Keratinocyte (primary cell): ENCODE results near the gene ALB. TPM values are rescaled to one million over a fixed set of nuclear protein-coding genes. Genes with fewer than 3 reads are reported as not detected.

Experiments
- DNase-seq: peaks from one replicate; pipeline ENCODE4 v3.0.0-alpha.2; 2011; ENCODE audit warnings: low read depth, missing footprints, low spot score
- FAIRE-seq: peaks from 2 replicates; lab custom pipeline; 2011; peaks lifted over from hg19 to GRCh38; lab: Jason Lieb, UNC
- H2AFZ ChIP-seq: 2 replicates; pipeline ENCODE4 v1.6.0; 2012; ENCODE audit warnings: low read length, control low read depth, inconsistent platforms; ENCODE audit not compliant: control insufficient read depth
- H3K27ac ChIP-seq: 2 replicates; pipeline ENCODE4 v1.5.1; 2011; ENCODE audit warnings: low read length; ENCODE audit not compliant: control insufficient read depth, insufficient read depth
- H3K27me3 ChIP-seq: 3 replicates; pipeline ENCODE4 v1.6.0; 2011; ENCODE audit warnings: low read length; ENCODE audit not compliant: control insufficient read depth, insufficient read depth; ENCODE audit errors: extremely low read depth
- H3K36me3 ChIP-seq, 2 experiments: 2 replicates in 1 of 2; 3 replicates in 1 of 2; pipeline ENCODE4 v1.5.1; 2011; ENCODE audit warnings: low read length in 2 of 2, mild to moderate bottlenecking in 1 of 2; ENCODE audit not compliant: control insufficient read depth in 2 of 2, insufficient read depth in 2 of 2; ENCODE audit errors: extremely low read depth in 1 of 2
- H3K4me1 ChIP-seq: 3 replicates; pipeline ENCODE4 v1.5.1; 2011; ENCODE audit warnings: low read length; ENCODE audit not compliant: control insufficient read depth, insufficient read depth; ENCODE audit errors: extremely low read depth
- H3K4me2 ChIP-seq: 3 replicates; pipeline ENCODE4 v1.6.0; 2011; ENCODE audit warnings: low read depth, low read length; ENCODE audit not compliant: control insufficient read depth, insufficient read depth; ENCODE audit errors: extremely low read depth
- H3K4me3 ChIP-seq, 3 experiments: fragments of 200-600 bp in 1 of 3; sonication (generic) in 1 of 3; 2 replicates in 2 of 3; 3 replicates in 1 of 3; pipeline ENCODE4 v1.5.1; 2011 to 2016; ENCODE audit warnings: low read length in 3 of 3, mild to moderate bottlenecking in 3 of 3, control low read depth in 2 of 3, inconsistent platforms in 1 of 3, low read depth in 1 of 3, mixed read lengths in 1 of 3, mixed run types in 1 of 3, moderate library complexity in 1 of 3; ENCODE audit not compliant: control insufficient read depth in 2 of 3, insufficient read depth in 2 of 3; ENCODE audit errors: extremely low read depth in 1 of 3
- H3K79me2 ChIP-seq: 2 replicates; pipeline ENCODE4 v1.6.0; 2012; ENCODE audit warnings: low read length; ENCODE audit not compliant: control insufficient read depth, insufficient read depth
- H3K9ac ChIP-seq: 3 replicates; pipeline ENCODE4 v1.6.0; 2011; ENCODE audit warnings: low read length; ENCODE audit not compliant: control insufficient read depth, insufficient read depth; ENCODE audit errors: extremely low read depth
- H3K9me1 ChIP-seq: 3 replicates; pipeline ENCODE4 v1.6.0; 2011; ENCODE audit warnings: low read length; ENCODE audit not compliant: control insufficient read depth, insufficient read depth; ENCODE audit errors: extremely low read depth
- H3K9me3 ChIP-seq: 2 replicates; pipeline ENCODE4 v1.5.1; 2012; ENCODE audit warnings: low read depth, low read length; ENCODE audit not compliant: control insufficient read depth
- H4K20me1 ChIP-seq: 3 replicates; pipeline ENCODE4 v1.6.0; 2011; ENCODE audit warnings: low read length; ENCODE audit not compliant: control insufficient read depth, insufficient read depth; ENCODE audit errors: extremely low read depth
- CTCF ChIP-seq, 3 experiments: IDR thresholded peaks in 1 of 3; conservative IDR thresholded peaks in 1 of 3; optimal IDR thresholded peaks in 1 of 3; 2 replicates in 2 of 3; 3 replicates in 1 of 3; pipeline versions ENCODE3 to v1.5.1; 2011; ENCODE audit warnings: low read length in 3 of 3, mild to moderate bottlenecking in 3 of 3, moderate library complexity in 2 of 3, control low read depth in 1 of 3, inconsistent platforms in 1 of 3; ENCODE audit not compliant: insufficient read depth in 2 of 3; ENCODE audit errors: extremely low read depth in 1 of 3
- EZH2 ChIP-seq: IDR thresholded peaks from one replicate; pipeline ENCODE4 v1.6.1; 2012; ENCODE audit warnings: inconsistent platforms, mild to moderate bottlenecking, low read length, moderate library complexity
- dilution Hi-C: fragments of 300-500 bp; cut with MboI; formaldehyde crosslinking; loops from one replicate; pipeline ENCODE4 v1.7.0; 2020; ENCODE audit warnings: low sequenced_read_pairs; ENCODE audit not compliant: extremely low pct_ligation_motif_present
- polyA plus RNA-seq, 5 experiments: library from polyadenylated mRNA; depleted of rRNA in 3 of 5; stranded (reverse) in 3 of 5; stranded (forward) in 1 of 5; unstranded in 1 of 5; fragments of >200 nt; gene quantifications; 1 replicate in 1 of 5; 2 replicates in 3 of 5; 3 replicates in 1 of 5; pipeline versions ENCODE4 v1.2.1 to v1.2.3, GENCODE V29; 2011 to 2012; ENCODE audit warnings: missing spikeins in 2 of 5, low read depth in 1 of 5, low replicate concordance in 1 of 5

The ALB gene
- polyA plus RNA-seq, 1 donor (not counting 4 experiments of a cell fraction or from before 2014, with no cell fraction given) = not detected

GRCh38 chr4:73445383-73446335 is 41.6 kb downstream of the ALB start:
- Histone ChIP-seq H3K27ac (no peak overlapping the region), H3K9me3 (no peaks in the 10 kb centered on the region), H3K79me2 (no peaks in the 10 kb centered on the region), H3K27me3 (no peaks in the 10 kb centered on the region), H3K4me1 (peaks cover 20% of the 10 kb centered on the region), H3K4me3 (no peak overlapping the region), H3K4me2 (no peak overlapping the region), H3K9me1 (no peaks in the 10 kb centered on the region), H2AFZ (no peak overlapping the region), H3K9ac (no peak overlapping the region), H3K36me3 (no peaks in the 10 kb centered on the region), H4K20me1 (no peaks in the 10 kb centered on the region)
- DNase-seq (no peak), FAIRE-seq (no peak)
- dilution Hi-C loops = no loop called here
- TF ChIP-seq CTCF (optimal IDR thresholded peaks at IDR 0.05 in 1 of 3, IDR thresholded peaks at IDR 0.05 in 1 of 3, conservative IDR thresholded peaks at IDR 0.05 in 1 of 3; ENCODE audit: extremely low read depth in 1 of 3, insufficient read depth in 2 of 3, low read length in 3 of 3) (no peak), EZH2 (no peak)

GRCh38 chr4:73446336-73446938 is 42.4 kb downstream of the ALB start:
- DNase-seq = peak; percentile 46
- H3K9me1 ChIP-seq = no peaks in the 10 kb centered on the region
- dilution Hi-C loops = no loop called here
- no peak overlapping the region for H3K4me3 ChIP-seq
- peak; percentile 69 for FAIRE-seq
- no peaks in the 10 kb centered on the region for H4K20me1 ChIP-seq
- H3K79me2 ChIP-seq = no peaks in the 10 kb centered on the region
- H3K9me3 ChIP-seq = no peaks in the 10 kb centered on the region
- TF ChIP-seq CTCF (optimal IDR thresholded peaks at IDR 0.05 in 1 of 3, IDR thresholded peaks at IDR 0.05 in 1 of 3, conservative IDR thresholded peaks at IDR 0.05 in 1 of 3; ENCODE audit: extremely low read depth in 1 of 3, insufficient read depth in 2 of 3, low read length in 3 of 3) = peak in 2 of 3 experiments; percentile 67 to 84
- no peak for TF ChIP-seq EZH2
- H3K4me1 ChIP-seq = peaks cover 27% of the 10 kb centered on the region
- H3K9ac ChIP-seq = no peak overlapping the region
- no peaks in the 10 kb centered on the region for H3K36me3 ChIP-seq
- no peak overlapping the region for H2AFZ ChIP-seq
- no peaks in the 10 kb centered on the region for H3K27me3 ChIP-seq
- no peak overlapping the region for H3K4me2 ChIP-seq
- H3K27ac ChIP-seq = no peak overlapping the region
